Measurements from ENCODE around the gene SEC24C.
A peak's percentile ranks its signal among the peaks of the same experiment; 100 is the strongest.
"Not testable (repeated sequence)": the region's sequence is repeated elsewhere in the genome, so short reads cannot be mapped to it uniquely, and the experiment has no call there.

The SEC24C gene

GRCh38 chr10:73781879-73782748 is 37.9 kb downstream of the SEC24C start, which contains the start of gene CHCHD1:
Gene CHCHD1 (plus strand): TSS chr10:73782048. CDS start chr10:73782076, 28 bp downstream.
- FAIRE-seq (no peak), DNase-seq (ENCODE audit: insufficient read length, low spot score) (peak; percentile 95)

DNA sequence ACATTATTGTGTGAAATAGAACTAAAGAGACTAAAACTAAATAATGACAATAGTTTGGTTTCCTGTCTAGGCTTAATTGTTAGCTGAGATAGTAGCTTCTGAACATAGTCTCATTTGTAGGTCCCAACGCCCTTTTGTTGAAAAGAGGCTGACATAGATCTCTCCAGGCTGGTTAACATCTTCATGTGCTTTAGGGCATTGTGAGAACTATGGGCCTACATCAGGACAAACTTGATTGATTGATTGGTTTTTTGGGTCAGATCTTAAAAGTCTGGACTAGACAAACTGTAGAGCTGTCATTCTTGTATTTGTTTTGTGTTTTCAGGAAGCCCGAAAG is 38.5 kb downstream of the SEC24C start:
- TF ChIP-seq, protein P1, sequence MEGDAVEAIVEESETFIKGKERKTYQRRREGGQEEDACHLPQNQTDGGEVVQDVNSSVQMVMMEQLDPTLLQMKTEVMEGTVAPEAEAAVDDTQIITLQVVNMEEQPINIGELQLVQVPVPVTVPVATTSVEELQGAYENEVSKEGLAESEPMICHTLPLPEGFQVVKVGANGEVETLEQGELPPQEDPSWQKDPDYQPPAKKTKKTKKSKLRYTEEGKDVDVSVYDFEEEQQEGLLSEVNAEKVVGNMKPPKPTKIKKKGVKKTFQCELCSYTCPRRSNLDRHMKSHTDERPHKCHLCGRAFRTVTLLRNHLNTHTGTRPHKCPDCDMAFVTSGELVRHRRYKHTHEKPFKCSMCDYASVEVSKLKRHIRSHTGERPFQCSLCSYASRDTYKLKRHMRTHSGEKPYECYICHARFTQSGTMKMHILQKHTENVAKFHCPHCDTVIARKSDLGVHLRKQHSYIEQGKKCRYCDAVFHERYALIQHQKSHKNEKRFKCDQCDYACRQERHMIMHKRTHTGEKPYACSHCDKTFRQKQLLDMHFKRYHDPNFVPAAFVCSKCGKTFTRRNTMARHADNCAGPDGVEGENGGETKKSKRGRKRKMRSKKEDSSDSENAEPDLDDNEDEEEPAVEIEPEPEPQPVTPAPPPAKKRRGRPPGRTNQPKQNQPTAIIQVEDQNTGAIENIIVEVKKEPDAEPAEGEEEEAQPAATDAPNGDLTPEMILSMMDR (IDR thresholded peaks at IDR 0.05; ENCODE audit: insufficient read depth, missing control alignments), result no peak
- FAIRE-seq, result no peak
- DNase-seq (ENCODE audit: insufficient read length, low spot score), result no peak

More at GRCh38 chr10:73781879-73782748, 37.9 kb downstream of the SEC24C start, which contains the start of gene CHCHD1:
- TF ChIP-seq, protein P1 (IDR thresholded peaks at IDR 0.05; ENCODE audit: insufficient read depth, missing control alignments), result no peak

DNA sequence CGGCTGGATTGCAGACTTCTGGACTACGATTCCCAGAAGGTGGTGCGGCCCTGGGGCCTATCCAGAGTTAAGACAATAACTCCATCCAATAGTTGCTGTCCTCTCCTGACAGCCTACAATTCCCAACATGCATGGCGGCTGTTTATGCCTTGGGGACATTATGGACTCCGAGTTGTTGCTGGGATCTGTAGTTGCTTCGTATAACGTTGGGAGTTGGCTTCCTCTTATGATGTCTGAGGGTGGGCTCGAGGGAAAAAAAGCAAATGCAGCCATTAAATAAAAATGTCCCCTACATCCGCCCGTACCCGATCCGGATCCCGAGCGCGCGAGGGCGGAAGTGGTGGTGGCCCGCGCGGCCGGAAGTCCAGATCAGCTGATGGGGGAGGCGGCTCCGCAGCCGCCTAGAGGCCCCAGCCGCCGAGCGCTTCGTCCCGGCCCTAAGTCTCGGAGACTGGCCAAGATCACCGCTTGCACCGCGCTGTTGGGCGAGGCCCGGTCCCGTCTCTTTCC is 41.1 kb downstream of the SEC24C start, which contains the start of gene ZSWIM8:
ZSWIM8 (plus strand) TSS at position 396 of the 510 bp plus-strand sequence. CDS start 273 bp downstream, outside the sequence.
- FAIRE-seq, result peak; percentile 80
- DNase-seq (ENCODE audit: insufficient read length, low spot score), result peak; percentile 91
- TF ChIP-seq, protein P1 (IDR thresholded peaks at IDR 0.05; ENCODE audit: insufficient read depth, missing control alignments), result no peak

- TF ChIP-seq, protein P1 (IDR thresholded peaks at IDR 0.05; ENCODE audit: insufficient read depth, missing control alignments), result no peak
- DNase-seq (ENCODE audit: insufficient read length, low spot score) (no peak), FAIRE-seq (no peak)
Observed at GRCh38 chr10:73785721-73786511, 41.7 kb downstream of the SEC24C start.

GRCh38 chr10:73786512-73786885 is 42.3 kb downstream of the SEC24C start:
- DNase-seq (ENCODE audit: insufficient read length, low spot score) (no peak), FAIRE-seq (no peak)
- TF ChIP-seq, protein P1 (IDR thresholded peaks at IDR 0.05; ENCODE audit: insufficient read depth, missing control alignments), result no peak

- not testable (repeated sequence) for DNase-seq (ENCODE audit: insufficient read length, low spot score); FAIRE-seq
Observed at GRCh38 chr10:73787031-73787800, 43.0 kb downstream of the SEC24C start.
